Measurements from ENCODE around the gene BMP6.
"Not testable (repeated sequence)": the region's sequence is repeated elsewhere in the genome, so short reads cannot be mapped to it uniquely, and the experiment has no call there.

The BMP6 gene

DNA sequence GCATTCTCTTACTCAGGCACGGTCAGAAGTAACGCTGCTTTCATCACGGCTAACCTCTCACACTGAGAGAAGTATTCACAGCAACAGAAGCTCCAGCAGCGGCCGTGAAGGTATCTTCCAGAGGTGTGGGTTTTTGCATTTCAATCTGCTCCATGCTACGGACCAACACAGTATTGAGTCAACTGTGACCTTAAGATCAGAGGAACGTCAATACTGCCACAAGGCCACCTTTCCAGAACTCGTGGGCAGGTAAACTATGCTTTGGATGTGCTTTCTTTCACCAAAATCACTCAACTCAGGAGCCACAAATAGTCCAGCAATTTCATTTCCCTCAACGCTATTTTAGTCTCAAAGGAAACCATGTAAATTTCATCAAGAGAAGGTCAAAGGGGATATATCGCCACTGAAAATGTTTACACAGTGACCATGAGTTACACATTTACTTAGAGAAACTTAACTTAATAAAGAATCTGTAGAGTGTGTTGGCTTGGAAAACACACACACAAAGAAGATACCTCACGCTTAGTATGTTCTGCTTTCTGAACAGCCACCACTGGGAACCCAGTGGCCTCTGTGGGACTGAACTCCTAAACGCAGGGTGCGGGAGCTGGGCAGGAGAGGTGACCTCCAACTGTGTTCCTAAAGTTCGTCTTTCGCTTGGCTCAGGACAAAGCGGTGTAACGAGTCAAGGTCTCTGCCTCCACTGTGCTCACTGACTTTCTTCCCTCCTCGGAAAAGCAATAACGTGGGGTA lies 156.8 kb downstream of the BMP6 start:
- DNase-seq (ENCODE audit: low read depth in 2 of 2): no peak

DNA sequence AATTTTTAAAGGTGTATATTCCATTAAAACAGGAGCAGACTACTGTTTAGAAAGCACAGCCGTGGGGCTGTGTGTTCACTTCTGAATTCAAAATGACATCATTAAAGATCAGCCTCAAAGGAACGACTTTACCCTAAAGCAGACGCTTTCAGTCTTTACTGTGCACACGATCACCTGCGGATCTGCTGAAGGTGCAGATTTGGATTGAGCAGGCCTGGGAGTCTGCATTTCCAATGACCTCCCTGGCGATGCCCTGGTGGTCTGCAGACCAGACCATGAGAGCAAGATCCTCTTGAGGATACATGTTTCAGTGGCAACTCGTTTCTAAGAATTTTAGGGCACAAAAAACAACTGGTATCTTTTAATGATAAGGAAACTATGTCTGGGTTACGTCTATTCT lies 157.5 kb downstream of the BMP6 start:
- no peak for DNase-seq (ENCODE audit: low read depth in 2 of 2)

- DNase-seq (ENCODE audit: low read depth in 2 of 2): no peak
Observed at GRCh38 chr6:7886132-7886531, 160.2 kb downstream of the BMP6 start.

DNA sequence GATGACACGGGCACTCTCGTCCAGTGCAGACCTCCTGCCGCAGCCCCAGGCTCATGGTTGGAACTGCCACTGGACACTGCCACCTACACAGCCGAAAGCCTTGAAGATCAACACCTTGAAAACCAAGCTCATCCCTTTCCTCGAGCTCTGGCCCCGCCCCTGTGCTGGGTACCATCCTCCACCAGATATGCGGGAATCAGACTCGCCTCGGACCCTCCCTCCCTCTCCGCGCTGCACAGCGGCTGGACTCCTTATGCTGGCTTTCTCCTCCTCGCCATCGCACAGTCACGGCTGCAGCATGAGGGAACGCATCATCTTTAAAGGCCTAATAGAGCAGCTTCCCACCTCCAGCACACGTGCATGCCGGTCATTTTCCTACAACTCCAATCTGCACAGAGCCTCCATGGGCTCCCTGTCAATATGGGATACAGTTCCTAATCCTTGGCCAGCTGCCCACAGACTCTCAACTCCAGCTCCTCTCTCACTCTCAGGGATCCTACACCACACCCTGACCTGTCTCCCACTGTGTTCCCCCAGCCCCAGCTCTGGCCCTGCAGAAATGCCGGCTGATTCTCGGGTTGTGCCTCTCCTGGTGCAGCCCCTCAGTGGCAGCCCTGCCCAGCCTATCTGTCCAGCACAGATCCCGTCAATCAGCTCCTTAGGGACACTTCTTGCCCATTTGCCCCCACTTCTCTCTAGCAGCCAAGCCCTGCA lies 161.5 kb downstream of the BMP6 start:
- no peak for DNase-seq (ENCODE audit: low read depth in 2 of 2)

DNA sequence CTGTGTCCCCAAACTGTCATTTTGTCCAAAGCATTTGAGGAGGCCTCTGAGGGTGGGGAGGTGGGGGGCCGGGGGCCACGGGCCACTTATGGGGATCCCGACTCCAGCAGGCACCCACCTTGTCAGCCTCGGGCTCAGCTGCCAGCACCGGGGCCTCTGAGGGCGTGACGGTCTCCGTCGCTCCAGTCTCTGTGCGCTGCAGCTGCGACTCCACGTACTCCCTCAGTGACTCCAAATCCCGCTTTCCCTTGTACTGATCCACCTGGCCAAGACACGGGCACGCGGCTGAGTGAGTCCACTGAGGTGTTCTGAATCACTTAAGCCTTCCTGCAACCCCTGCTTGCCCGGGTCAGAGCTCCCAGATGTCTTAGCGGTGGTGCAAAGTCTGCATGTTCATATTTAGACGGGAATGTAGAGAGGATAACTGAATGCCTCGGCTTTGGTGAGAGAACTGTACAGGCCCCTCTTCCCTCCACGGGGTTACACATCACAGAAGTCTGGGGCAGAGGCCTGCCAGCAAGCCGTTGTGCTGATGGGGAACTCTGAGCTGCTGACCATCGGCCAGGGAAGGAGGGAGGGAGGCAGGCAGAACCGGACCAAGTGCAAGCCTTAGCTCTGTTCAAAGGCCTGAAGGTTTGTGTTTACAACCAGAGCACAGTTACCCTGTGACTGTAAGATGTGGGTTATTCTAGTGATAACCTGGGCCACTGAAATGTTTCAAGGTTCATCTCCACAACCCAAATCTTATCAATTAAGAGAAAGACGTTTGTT lies 162.9 kb downstream of the BMP6 start:
- no peak for DNase-seq (ENCODE audit: low read depth in 2 of 2)

DNA sequence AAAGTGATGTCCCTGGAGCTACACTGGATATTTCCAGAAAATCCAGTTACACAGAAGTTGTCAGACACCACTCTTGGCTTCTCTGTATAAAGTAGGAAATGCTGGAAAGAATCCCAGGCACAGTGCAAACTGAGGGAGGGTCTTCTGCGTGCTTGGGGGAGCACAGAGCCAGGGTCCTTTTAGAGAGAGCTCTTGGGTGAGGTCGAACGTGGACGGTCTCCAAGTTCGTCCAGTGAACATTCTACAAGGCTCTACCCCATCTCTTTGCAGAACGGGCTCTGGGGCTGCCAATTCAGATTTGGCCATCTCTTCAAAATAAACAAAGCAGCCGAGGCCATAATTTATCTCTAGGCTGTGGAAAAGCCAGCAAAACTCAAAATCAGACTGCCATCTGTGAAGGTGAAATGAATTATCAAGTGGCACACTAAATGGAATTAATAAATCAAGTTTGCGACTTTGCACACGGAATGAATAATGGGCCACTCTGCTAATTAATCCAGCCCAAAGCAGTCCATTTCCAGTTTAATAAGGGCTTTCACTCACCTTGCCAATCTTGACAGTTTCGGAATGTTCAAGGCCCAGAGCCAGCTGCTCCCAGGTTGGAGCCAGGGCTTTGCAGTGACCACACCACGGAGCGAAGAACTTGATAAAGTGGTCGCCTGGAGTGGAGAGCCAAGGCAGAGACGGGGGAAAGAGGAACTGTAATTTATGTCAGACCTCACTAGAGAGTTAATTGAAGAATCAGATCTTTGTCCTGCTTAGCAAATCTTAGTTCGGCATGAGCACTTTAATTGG lies 165.4 kb downstream of the BMP6 start:
- DNase-seq (ENCODE audit: low read depth in 2 of 2): no peak

- DNase-seq (ENCODE audit: low read depth in 2 of 2): not testable (repeated sequence)
Observed at GRCh38 chr6:7892367-7892766, 166.5 kb downstream of the BMP6 start.

GRCh38 chr6:7893342-7893741 lies 167.4 kb downstream of the BMP6 start:
- no peak for DNase-seq (ENCODE audit: low read depth in 2 of 2)

DNA sequence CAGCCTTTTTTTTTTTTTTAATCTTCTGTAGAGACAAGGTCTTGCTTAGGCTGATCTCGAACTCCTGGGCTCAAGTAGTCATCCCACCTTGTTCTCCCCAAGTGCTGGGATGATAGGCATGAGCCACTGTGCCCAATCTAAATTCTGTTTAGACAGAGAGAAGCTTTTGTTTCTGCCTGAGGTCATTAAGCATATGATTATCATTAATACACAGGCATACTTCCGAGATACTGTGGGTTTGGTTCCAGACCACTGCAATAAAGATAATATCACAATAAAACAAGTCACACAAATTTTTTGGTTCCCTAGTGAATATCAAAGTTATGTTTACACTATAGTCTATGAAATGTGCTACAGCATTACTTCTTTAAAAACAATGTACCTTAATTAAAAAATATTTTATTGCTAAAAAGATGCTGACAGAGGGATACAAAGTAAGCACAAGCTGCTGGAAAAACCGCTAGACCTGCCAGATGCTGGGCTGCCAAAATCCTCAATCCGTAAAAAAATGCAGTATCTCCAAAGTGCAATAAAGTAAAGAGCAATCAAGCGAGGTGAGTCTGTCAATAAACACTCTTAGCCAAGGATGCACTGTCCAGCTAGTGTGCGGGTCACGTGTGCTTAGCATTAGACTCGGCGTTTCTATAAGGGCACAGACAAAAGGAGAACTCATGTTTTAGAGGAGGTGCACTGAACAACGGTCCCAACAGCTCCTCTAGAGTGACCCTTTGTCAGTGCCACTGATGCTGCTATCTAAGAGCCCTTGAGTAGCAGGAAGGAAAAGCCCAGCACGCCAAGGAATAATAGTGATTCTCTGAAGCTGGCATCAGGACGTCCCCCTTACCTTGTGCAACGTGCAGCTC lies 168.6 kb downstream of the BMP6 start:
- no peak for DNase-seq (ENCODE audit: low read depth in 2 of 2)

- DNase-seq (ENCODE audit: low read depth in 2 of 2): no peak
Observed at GRCh38 chr6:7895125-7895423, 169.2 kb downstream of the BMP6 start.

DNA sequence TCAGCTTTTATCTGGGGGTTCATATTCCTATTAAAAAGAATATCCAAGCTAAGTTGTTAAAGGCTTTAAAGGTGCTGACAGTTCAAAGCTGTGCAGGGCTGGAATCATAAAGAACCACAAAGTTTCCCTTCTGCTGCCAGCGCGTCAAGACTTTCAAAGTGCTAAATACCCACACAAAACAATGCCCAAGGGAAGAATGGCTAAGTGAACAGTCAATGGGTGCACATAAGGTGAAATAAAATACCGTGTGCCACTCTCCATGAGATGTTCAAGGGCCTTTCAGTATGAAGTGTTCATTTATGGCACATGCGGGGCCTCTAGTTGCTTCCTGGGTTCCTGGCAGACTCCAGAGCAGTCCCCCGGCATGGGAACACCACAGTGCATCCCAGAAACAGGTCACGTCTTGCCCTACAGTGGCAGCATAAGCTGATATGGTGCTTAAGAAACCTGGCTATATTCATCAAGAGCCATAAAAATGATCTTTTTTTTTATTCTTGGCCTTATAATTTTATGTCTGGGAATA lies 170.6 kb downstream of the BMP6 start:
- DNase-seq (ENCODE audit: low read depth in 2 of 2): no peak

DNA sequence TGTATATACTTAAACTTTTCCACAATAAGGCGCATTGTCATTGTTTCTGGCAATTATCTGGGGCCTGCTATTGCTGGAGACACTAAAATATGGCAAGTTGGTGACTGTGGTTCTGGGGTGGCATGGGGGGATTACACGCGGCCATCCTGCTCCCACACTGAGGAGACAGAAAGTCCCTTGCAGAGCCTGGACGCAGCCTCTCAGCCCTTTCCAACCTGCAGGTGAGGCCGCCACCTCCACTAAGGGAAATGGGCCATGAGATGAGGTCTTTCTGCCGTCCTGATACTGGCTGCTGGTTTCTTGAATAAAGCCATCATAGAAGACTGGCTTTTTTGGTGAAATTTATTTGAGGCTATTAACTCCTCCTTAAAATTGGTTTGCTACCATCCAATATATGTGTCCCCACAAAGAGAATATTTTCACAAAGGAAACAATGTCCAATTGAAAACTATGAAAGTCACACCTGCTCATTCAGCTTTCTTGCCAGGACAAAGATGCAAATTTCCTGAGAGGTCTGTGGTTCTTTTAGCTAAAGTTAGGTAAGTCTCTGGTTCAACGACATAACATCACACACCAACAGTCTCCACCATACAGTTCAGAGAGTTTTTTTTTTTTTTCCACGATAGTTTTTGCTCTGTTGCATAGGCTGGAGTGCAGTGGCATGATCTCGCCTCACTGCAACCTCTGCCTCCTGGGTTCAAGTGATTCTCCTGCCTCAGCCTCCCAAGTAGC lies 171.7 kb downstream of the BMP6 start:
- no peak for DNase-seq (ENCODE audit: low read depth in 2 of 2)

- not testable (repeated sequence) for DNase-seq (ENCODE audit: low read depth in 2 of 2)
Observed at GRCh38 chr6:7898193-7898586, 172.3 kb downstream of the BMP6 start.

- no peak for DNase-seq (ENCODE audit: low read depth in 2 of 2)
Observed at GRCh38 chr6:7899101-7899888, 173.4 kb downstream of the BMP6 start.

DNA sequence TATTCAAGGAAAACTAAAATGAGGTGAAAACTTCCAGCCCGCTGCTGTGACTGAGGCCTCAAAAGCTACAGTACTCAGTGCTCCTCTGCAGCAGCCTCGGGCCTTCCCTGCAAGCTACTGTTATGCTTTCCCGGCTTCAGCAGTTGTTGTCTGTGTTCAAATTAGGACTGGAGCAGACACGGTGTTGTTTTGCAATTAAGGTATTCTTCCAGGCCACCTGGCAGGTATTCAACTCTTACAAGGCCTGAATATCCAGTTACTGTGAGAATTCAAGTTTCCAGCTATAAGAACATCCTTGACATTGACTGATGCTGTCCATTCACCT lies 174.0 kb downstream of the BMP6 start:
- no peak for DNase-seq (ENCODE audit: low read depth in 2 of 2)

GRCh38 chr6:7900621-7901020 lies 174.7 kb downstream of the BMP6 start:
- DNase-seq (ENCODE audit: low read depth in 2 of 2): no peak

DNA sequence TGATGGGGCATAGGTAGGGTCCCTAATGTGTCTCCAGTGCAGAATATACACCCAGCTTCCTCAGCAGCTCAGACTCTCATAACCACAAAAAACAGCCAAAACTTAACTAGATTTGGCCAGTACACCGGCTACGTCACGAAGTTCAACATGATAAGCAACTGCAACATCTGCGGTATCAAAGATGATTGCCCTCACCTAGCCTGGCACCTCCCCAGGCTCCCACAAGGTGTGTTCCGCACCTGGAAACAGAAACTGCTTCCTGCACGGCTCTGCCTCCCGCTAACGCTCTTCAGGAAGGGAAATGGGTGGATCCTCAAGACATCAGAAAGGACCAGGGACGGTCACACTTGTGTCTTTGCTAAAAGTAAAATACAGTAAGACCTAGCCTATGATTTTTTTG lies 175.2 kb downstream of the BMP6 start:
- DNase-seq (ENCODE audit: low read depth in 2 of 2): no peak

DNA sequence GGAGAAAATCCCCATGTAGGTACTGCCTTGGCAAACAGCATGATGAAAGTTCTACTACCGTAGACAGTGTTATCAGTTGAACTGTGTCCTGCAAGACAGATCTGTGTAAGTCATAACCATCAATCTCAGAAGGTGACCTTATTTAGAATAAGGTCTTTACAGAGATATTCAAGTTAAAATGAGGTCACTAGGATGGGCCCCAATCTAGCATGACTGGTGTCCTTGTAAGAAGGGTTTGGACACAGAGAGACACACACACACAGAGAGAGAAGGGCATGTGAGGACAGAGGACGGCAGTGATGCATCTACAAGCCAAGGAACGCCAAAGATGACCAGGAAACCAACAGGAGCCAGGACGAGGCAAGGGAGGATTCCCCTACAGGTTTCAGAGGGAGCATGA lies 175.9 kb downstream of the BMP6 start:
- DNase-seq (ENCODE audit: low read depth in 2 of 2): no peak

- DNase-seq (ENCODE audit: low read depth in 2 of 2): no peak
Observed at GRCh38 chr6:7902221-7902620, 176.3 kb downstream of the BMP6 start.

DNA sequence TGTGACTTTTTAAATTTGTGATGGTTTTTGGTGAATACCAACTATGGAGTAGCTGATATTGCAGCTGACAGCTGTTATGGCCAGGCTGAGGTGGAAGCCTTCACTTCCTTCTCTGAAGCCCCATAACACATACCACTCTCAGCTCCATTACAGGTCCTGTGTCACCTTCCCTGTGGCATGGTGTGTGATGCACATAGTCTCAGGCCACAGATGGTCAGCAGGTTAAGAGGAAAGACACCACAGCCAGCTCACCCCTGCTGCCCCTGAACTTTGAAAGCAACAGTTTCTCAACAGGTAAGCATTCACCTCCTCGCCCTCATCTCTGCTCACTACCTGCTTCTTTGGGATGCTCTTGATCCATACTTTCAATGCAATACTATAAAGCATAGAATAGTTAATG lies 177.0 kb downstream of the BMP6 start:
- DNase-seq (ENCODE audit: low read depth in 2 of 2): no peak
